ENCODE results near the gene DSTYK.

The DSTYK gene

GRCh38 chr1:205211839-205212536 lies 486 bp upstream of the DSTYK start:
- TF ChIP-seq, protein P1, sequence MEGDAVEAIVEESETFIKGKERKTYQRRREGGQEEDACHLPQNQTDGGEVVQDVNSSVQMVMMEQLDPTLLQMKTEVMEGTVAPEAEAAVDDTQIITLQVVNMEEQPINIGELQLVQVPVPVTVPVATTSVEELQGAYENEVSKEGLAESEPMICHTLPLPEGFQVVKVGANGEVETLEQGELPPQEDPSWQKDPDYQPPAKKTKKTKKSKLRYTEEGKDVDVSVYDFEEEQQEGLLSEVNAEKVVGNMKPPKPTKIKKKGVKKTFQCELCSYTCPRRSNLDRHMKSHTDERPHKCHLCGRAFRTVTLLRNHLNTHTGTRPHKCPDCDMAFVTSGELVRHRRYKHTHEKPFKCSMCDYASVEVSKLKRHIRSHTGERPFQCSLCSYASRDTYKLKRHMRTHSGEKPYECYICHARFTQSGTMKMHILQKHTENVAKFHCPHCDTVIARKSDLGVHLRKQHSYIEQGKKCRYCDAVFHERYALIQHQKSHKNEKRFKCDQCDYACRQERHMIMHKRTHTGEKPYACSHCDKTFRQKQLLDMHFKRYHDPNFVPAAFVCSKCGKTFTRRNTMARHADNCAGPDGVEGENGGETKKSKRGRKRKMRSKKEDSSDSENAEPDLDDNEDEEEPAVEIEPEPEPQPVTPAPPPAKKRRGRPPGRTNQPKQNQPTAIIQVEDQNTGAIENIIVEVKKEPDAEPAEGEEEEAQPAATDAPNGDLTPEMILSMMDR (IDR thresholded peaks at IDR 0.05; ENCODE audit: low read depth, low read length): no peak
- peak overlapping the region; percentile 93 for H3K4me3 ChIP-seq (ENCODE audit: low read depth, low read length)

- peak overlapping the region; percentile 93 for H3K4me3 ChIP-seq (ENCODE audit: low read depth, low read length)
- TF ChIP-seq, protein P1 (IDR thresholded peaks at IDR 0.05; ENCODE audit: low read depth, low read length): no peak
Measured at GRCh38 chr1:205210756-205211168, 740 bp downstream of the DSTYK start.

DNA sequence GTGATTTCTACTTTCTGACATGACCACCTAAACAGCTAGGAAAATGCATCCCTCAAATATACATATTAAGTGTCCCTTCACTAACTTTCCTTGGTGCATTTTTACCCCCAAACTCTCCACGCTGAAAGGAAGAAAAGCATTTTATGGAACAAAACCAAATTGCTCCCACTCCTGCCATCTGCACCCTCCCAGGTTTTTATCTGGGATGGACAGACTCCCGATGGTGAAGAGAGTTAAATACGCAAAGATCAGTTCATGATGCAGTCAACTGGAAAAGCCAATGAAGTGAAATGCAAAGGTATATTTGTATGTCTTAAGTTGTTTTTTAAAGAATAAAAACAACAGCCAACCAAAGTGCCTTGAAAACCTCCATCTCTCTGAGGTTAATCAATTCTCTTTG lies 2.7 kb downstream of the DSTYK start:
- no peak overlapping the region for H3K4me3 ChIP-seq (ENCODE audit: low read depth, low read length)
- TF ChIP-seq, protein P1 (IDR thresholded peaks at IDR 0.05; ENCODE audit: low read depth, low read length): no peak

- TF ChIP-seq, protein P1 (IDR thresholded peaks at IDR 0.05; ENCODE audit: low read depth, low read length): no peak
- no peak overlapping the region for H3K4me3 ChIP-seq (ENCODE audit: low read depth, low read length)
Measured at GRCh38 chr1:205205055-205205454, 6.4 kb downstream of the DSTYK start.

DNA sequence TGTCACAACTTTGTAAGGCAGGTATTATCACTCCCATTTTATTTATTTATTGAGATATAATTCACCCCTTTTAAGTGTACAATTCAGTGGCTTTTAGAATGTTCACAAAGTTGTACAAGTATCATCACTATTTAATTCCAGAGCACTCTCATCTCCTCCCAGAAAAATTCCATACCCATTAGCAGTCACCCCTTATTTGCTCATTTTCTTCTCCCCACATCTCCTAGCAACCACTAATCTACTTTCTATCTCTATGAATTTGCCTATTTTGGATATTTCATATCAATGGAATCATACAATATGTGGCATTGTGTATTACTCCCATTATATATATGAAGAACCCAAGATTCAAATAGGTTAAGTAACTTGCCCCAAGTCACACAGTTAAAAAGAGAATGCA lies 7.0 kb downstream of the DSTYK start:
- TF ChIP-seq, protein P1 (IDR thresholded peaks at IDR 0.05; ENCODE audit: low read depth, low read length): no peak
- H3K4me3 ChIP-seq (ENCODE audit: low read depth, low read length): no peak overlapping the region

- TF ChIP-seq, protein P1 (IDR thresholded peaks at IDR 0.05; ENCODE audit: low read depth, low read length): no peak
Measured at GRCh38 chr1:205199931-205200299, 11.6 kb downstream of the DSTYK start.

DNA sequence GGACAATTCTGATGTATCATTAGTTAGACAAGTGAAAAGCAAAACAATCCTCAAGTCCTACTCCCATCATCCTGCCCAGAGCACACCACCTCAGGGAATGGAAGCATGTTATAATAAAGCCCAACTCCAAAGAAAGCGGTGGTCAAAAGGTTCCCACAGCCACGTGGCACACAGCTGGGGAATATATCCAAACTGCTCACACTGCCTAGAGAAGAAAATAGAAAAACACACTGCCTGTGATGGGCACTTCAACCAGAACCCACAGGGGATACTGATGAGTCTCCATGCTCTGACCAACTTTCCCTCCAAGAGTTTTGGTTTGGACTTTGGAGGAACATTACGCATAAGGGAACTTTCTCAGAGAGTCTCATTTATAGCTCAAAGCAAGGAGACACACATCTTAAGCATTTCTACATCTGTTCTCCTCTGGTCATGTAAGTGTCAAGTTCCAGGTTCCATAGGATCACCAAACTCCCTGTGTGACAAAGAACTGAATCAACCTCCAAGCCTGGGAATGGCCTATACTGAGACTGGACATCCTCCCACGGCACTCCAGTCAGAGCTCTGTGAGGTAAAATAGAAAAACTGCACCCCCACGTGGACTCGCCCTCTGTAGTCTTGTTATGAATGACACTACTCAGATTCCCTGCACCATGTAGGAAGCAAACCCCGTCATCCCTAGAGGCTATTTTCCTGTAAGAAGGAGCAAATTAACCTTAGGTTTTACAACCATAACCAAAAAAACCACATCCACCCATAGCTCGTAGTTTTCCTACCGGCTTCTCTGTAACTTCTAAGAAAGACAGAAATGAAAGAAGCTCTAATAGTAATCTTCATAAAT lies 12.2 kb downstream of the DSTYK start:
- no peak overlapping the region for H3K4me3 ChIP-seq (ENCODE audit: low read depth, low read length)
- TF ChIP-seq, protein P1 (IDR thresholded peaks at IDR 0.05; ENCODE audit: low read depth, low read length): no peak

More at GRCh38 chr1:205199931-205200299, 11.6 kb downstream of the DSTYK start:
- no peak overlapping the region for H3K4me3 ChIP-seq (ENCODE audit: low read depth, low read length)

All from WI38 (cell line).